Astrocyte (in vitro differentiated cells and primary cell): ENCODE measurements around the gene ST6GALNAC1.

ENCODE experiments used
- CTCF ChIP-seq: IDR thresholded peaks from 2 replicates; pipeline ENCODE4 v1.5.1; 2011; ENCODE audit warnings: low read depth, mild to moderate bottlenecking, inconsistent platforms, low read length, moderate library complexity; ENCODE audit not compliant: insufficient read depth
- EZH2 ChIP-seq: IDR thresholded peaks from 2 replicates; pipeline ENCODE4 v1.6.1; 2012; ENCODE audit warnings: mild to moderate bottlenecking, low read length, inconsistent platforms; ENCODE audit not compliant: insufficient read depth

DNA sequence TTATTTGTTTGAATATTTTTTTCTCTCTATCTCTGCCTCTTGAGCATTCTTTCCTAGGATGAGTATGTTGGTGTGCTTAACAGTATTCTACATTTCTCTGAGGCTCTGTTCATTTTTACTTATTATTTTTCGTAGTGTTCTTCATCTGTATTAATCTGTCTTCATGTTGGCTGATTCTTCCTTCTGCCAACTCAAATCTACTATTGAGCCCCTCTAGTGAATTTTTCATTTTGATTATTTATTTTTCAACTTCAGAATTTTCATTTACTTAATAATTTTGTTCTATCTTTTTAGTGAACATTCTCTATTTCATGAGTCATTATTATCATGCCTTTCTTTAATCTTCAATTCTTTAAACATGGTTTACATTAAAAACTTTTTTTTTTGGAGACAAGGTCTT, 3.2 kb upstream of the ST6GALNAC1 start:
- no peak for TF ChIP-seq CTCF
- TF ChIP-seq EZH2, result no peak
